Lung (tissue), 16 donors: ENCODE data around the gene FAM131A. TPM values are rescaled to one million over a fixed set of nuclear protein-coding genes. Genes with fewer than 3 reads are reported as not detected.

Source experiments
- ATAC-seq: fragments of 200-7000 bp; cut with Tn5 transposase; one replicate; pipeline ENCODE4 v1.9.1; 2020; ENCODE audit warnings: moderate number of reproducible peaks; ENCODE audit not compliant: insufficient read depth, low FRiP score
- DNase-seq, 3 donors: peaks; one replicate each; pipeline ENCODE4 v3.0.0-alpha.2; 2013 to 2017
- H3K27ac ChIP-seq, 2 donors: one replicate each; pipeline ENCODE4 v1.5.1; 2013; ENCODE audit warnings: mild to moderate bottlenecking in 2 of 2, moderate library complexity in 2 of 2, control low read depth in 1 of 2, inconsistent platforms in 1 of 2, low read depth in 1 of 2, low read length in 1 of 2
- H3K27me3 ChIP-seq, 3 donors: one replicate each; pipeline ENCODE4 v1.5.1; 2013; ENCODE audit warnings: low read length in 2 of 3; ENCODE audit not compliant: control insufficient read depth in 3 of 3, insufficient read depth in 3 of 3
- H3K36me3 ChIP-seq, 4 donors: one replicate each; pipeline ENCODE4 v1.5.1; 2013; ENCODE audit warnings: low read length in 4 of 4, mild to moderate bottlenecking in 1 of 4, moderate library complexity in 1 of 4; ENCODE audit not compliant: control insufficient read depth in 4 of 4, insufficient read depth in 4 of 4
- H3K4me1 ChIP-seq, 5 donors: one replicate each; pipeline ENCODE4 v1.5.1; 2013; ENCODE audit warnings: low read length in 5 of 5, mild to moderate bottlenecking in 2 of 5, moderate library complexity in 1 of 5; ENCODE audit not compliant: control insufficient read depth in 5 of 5, insufficient read depth in 5 of 5
- H3K4me3 ChIP-seq: one replicate; pipeline ENCODE4 v1.5.1; 2013; ENCODE audit warnings: mild to moderate bottlenecking, control low read depth, moderate library complexity
- H3K9ac ChIP-seq, 2 donors: one replicate each; pipeline ENCODE4 v1.5.1; 2013; ENCODE audit warnings: low read length in 2 of 2, control low read depth in 1 of 2; ENCODE audit not compliant: insufficient read depth in 1 of 2
- H3K9me3 ChIP-seq, 4 donors: one replicate each; pipeline ENCODE4 v1.5.1; 2013; ENCODE audit warnings: low read length in 3 of 4, mild to moderate bottlenecking in 1 of 4, moderate library complexity in 1 of 4; ENCODE audit not compliant: control insufficient read depth in 4 of 4, insufficient read depth in 3 of 4
- CTCF ChIP-seq: IDR thresholded peaks from 2 replicates; pipeline ENCODE4 v1.5.1; 2012; ENCODE audit warnings: mild to moderate bottlenecking; ENCODE audit errors: control extremely low read depth, extremely low read depth
- WGBS, 2 donors: extraction: QIAGEN DNeasy Blood & Tissue Kit; methylation state at CpG; one replicate each; pipeline ENCODE4 v1.1.7; 2013; 5-methylcytosine and 5-hydroxymethylcytosine counted together
- long read RNA-seq, 5 donors: transcript quantifications; one replicate each; lab custom pipeline, GENCODE V29; 2026
- polyA plus RNA-seq, 2 donors: library from polyadenylated mRNA; stranded (reverse); fragments of 200-250 nt; gene quantifications; one replicate each; pipeline ENCODE4 v1.2.1, GENCODE V29; 2013
- total RNA-seq, 2 donors: library from RNA; depleted of rRNA in 1 of 2; stranded (reverse); fragments of >200 nt in 1 of 2; gene quantifications; one replicate each; pipeline ENCODE4 v1.2.1, GENCODE V29; 2014 to 2021
- donor health status: control.
- donor health status: control.
- donor health status: Bipolar disorder and iron deficiency.
- donor health status: healthy.
- donor health status: DM: yes; HTN: yes; CAD: no.

FAM131A gene
- total RNA-seq (10 to 100 TPM; 15.8 to 21.4 TPM), polyA plus RNA-seq (10 to 100 TPM; 12.9 to 15.5 TPM)
- long read RNA-seq, donor 1, partial matches to known transcripts, result 0 of 3 reads
- long read RNA-seq, donor 1, other reads (novel, unspliced or antisense), result 0 of 3 reads
- long read RNA-seq, donor 2, partial matches to known transcripts, result 0 of 1 reads
- long read RNA-seq, donor 2, other reads (novel, unspliced or antisense), result 0 of 1 reads
- long read RNA-seq, donor 3, partial matches to known transcripts, result 0 of 6 reads
- long read RNA-seq, donor 3, other reads (novel, unspliced or antisense), result 0 of 6 reads
- long read RNA-seq, donor 4, partial matches to known transcripts, result 0 of 2 reads
- long read RNA-seq, donor 4, other reads (novel, unspliced or antisense), result 0 of 2 reads
- long read RNA-seq, donor 5, transcript FAM131A-207 (7 exons, 1,335 nt), result major isoform, 5 of 8 reads
- long read RNA-seq, donor 5, partial matches to known transcripts, result 0 of 8 reads
- long read RNA-seq, donor 5, other reads (novel, unspliced or antisense), result 0 of 8 reads

DNA sequence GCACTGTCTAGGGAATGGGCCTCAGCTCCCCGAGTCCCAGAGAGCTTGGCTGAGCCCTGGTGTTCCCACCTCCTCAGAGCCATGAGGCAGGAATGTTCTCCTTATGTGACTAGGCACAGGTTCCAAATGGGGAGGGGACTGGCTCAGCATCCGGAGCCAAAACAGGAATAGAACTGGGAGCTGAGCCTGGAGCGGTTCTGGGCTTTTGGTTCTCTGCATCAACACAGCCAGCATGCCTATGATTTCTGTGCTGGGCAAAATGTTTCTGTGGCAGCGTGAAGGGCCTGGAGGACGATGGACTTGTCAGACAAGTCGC is at the start of gene FAM131A:
Gene FAM131A, plus strand, starts transcription at position 202 of the 316 bp plus-strand sequence. Its CDS starts 31 bp downstream, at position 233.
- Histone ChIP-seq H3K36me3 (peaks cover 4 to 27% (median 20%) of the 10 kb centered on the region in 4 donors), H3K9me3 (no peaks in the 10 kb centered on the region), H3K4me3 (peak within 1 kb of the TSS; percentile 62), H3K27ac (peak within 1 kb of the TSS; percentile 88 to 96), H3K4me1 (peaks cover 3 to 30% (median 17%) of the 10 kb centered on the region in 5 donors), H3K9ac (peak within 1 kb of the TSS; percentile 66 to 82), H3K27me3 (no peaks in the 10 kb centered on the region)
- no peak for TF ChIP-seq CTCF
- 75 to 85% methylated on average over 6 of the region's 6 CpGs for WGBS, 2 donors
- ATAC-seq (no peak), DNase-seq (peak in 1 of 3 donors; percentile 42)

DNA sequence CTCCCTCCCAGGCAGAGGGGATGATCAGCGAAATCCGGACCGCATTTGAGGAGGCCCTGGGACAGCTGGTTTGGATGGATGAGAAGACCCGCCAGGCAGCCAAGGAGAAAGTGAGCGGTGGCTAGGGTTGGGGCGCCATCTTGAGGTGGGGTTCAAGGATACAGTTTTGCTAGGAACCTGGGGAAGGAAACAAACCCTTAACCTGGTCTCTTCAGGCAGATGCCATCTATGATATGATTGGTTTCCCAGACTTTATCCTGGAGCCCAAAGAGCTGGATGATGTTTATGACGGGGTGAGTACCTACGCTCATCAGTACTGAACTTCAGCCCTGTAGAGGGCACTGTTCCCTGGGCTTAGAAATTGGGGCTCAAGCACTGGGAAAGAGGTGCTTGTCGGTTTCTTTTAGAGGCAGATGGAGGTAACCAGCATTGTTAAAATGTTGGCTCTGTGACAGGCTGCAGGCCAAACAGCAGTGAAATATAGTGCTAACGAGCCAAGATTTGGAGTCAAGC is 47.9 kb upstream of the FAM131A start:
- no peaks in the 10 kb centered on the region for H3K9me3 ChIP-seq
- no peak for TF ChIP-seq CTCF

DNA sequence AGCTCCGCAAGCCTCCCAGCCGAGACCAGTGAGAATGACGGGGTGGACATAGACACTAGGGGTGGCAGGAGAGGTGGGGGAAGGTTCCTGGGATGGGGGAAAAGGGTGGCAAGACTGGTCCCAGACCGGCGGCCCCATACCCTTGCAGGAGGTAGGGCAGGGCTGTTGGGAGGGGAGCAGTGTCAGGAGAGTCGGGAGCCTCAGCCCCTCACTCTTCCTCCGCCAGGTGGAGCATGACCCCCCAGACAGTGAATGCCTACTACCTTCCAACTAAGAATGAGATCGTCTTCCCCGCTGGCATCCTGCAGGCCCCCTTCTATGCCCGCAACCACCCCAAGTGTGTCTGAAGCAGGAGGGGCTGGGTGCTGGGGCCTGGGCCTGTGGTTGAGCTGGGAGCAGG is 47.1 kb upstream of the FAM131A start:
- 87 to 94% methylated on average over 10 of the region's 10 CpGs for WGBS, 2 donors

More for the DNA sequence above, 47.9 kb upstream of the FAM131A start:
- Histone ChIP-seq H3K9ac (no peak overlapping the region), H3K36me3 (no peaks in the 10 kb centered on the region), H3K27me3 (no peaks in the 10 kb centered on the region), H3K4me1 (peaks cover 0 to 3% (median 0%) of the 10 kb centered on the region in 5 donors), H3K27ac (no peak overlapping the region), H3K4me3 (no peak overlapping the region)
- peak; percentile 35 for ATAC-seq
- 11 to 16% methylated on average over 10 of the region's 10 CpGs for WGBS, 2 donors
- peak; percentile 12 to 37 (median 32) for DNase-seq

More for the DNA sequence above, 47.1 kb upstream of the FAM131A start:
- Histone ChIP-seq H3K9ac (no peak overlapping the region), H3K36me3 (no peaks in the 10 kb centered on the region), H3K4me1 (no peaks in the 10 kb centered on the region), H3K27me3 (peaks cover 0 to 4% (median 0%) of the 10 kb centered on the region in 3 donors), H3K27ac (no peak overlapping the region), H3K9me3 (no peaks in the 10 kb centered on the region), H3K4me3 (no peak overlapping the region)
- DNase-seq (no peak), ATAC-seq (no peak)
- no peak for TF ChIP-seq CTCF
